HepG2 (cell line): ENCODE data around the gene KLHL30. TPM values are rescaled to one million over a fixed set of nuclear protein-coding genes. Genes with fewer than 3 reads are reported as not detected.

ENCODE experiments used
- ARNTL ChIP-seq: sonication (generic); formaldehyde crosslinking; IDR thresholded peaks from 2 replicates; pipeline ENCODE4 v1.4.0; 2020; ENCODE audit warnings: mild to moderate bottlenecking, missing genetic modification reagents
- BRD4 ChIP-seq: sonication (generic); formaldehyde crosslinking; IDR thresholded peaks from 2 replicates; pipeline ENCODE4 v1.4.0; 2020; ENCODE audit warnings: missing genetic modification reagents
- CC2D1A ChIP-seq: sonication (generic); formaldehyde crosslinking; IDR thresholded peaks from 2 replicates; pipeline ENCODE4 v1.8.1; 2023; ENCODE audit warnings: mild to moderate bottlenecking, missing genetic modification reagents
- ELF4 ChIP-seq: sonication (generic); formaldehyde crosslinking; IDR thresholded peaks from 2 replicates; pipeline ENCODE4 v1.5.0; 2020; ENCODE audit warnings: missing genetic modification reagents, mild to moderate bottlenecking, moderate library complexity, borderline replicate concordance
- ETV5 ChIP-seq: IDR thresholded peaks from 2 replicates; pipeline ENCODE4 v1.6.1; 2018; ENCODE audit warnings: missing biosample characterization, missing genetic modification reagents, inconsistent platforms, borderline replicate concordance
- MATR3 ChIP-seq: sonication (generic); formaldehyde crosslinking; IDR thresholded peaks from 2 replicates; pipeline ENCODE4 v1.4.0; 2020; ENCODE audit warnings: missing genetic modification reagents
- NFIC ChIP-seq: IDR thresholded peaks from 2 replicates; pipeline ENCODE4 v1.6.1; 2012; ENCODE audit warnings: mild to moderate bottlenecking, low read length, inconsistent platforms
- PAX8 ChIP-seq: sonication (generic); formaldehyde crosslinking; IDR thresholded peaks from 2 replicates; pipeline ENCODE4 v1.8.0; 2022; ENCODE audit warnings: mild to moderate bottlenecking, missing genetic modification reagents, borderline replicate concordance
- PPARG ChIP-seq: conservative IDR thresholded peaks from 2 replicates; pipeline ENCODE4 v1.6.1; 2016; ENCODE audit warnings: missing biosample characterization, missing genetic modification reagents
- U2AF1 ChIP-seq: fragments of 200-400 bp; formaldehyde crosslinking; optimal IDR thresholded peaks from 2 replicates; pipeline ENCODE3; 2017; ENCODE audit warnings: mild to moderate bottlenecking, low read depth, low read length
- ZBTB21 ChIP-seq: sonication (generic); formaldehyde crosslinking; IDR thresholded peaks from 2 replicates; pipeline ENCODE4 v1.4.0; 2020; ENCODE audit warnings: missing genetic modification reagents
- ZNF552 ChIP-seq: sonication (generic); formaldehyde crosslinking; IDR thresholded peaks from 2 replicates; pipeline ENCODE4 v1.9.0; 2022; ENCODE audit warnings: missing genetic modification reagents, mild to moderate bottlenecking, borderline replicate concordance
- ZNF740 ChIP-seq: sonication (generic); formaldehyde crosslinking; IDR thresholded peaks from 2 replicates; pipeline ENCODE4 v1.4.0; 2020; ENCODE audit warnings: missing genetic modification reagents
- ZXDC ChIP-seq: sonication (generic); formaldehyde crosslinking; IDR thresholded peaks from 2 replicates; pipeline ENCODE4 v1.5.0; 2020; ENCODE audit warnings: mild to moderate bottlenecking, missing genetic modification reagents
- polyA plus RNA-seq, 8 experiments: library from polyadenylated mRNA; depleted of rRNA in 3 of 8; stranded (reverse) in 7 of 8; unstranded in 1 of 8; fragments of >200 nt; fragmentation: Illumina TruSeq in 4 of 8; extraction: Trizol in 4 of 8; gene quantifications; 2 replicates each; pipeline versions ENCODE4 v1.2.1 to v1.2.3, GENCODE V29; 2011 to 2016; ENCODE audit warnings: low read depth in 4 of 8, missing spikeins in 1 of 8, mixed read lengths in 1 of 8; ENCODE audit not compliant: insufficient read depth in 1 of 8
- total RNA-seq, 5 experiments: library from RNA; depleted of rRNA; stranded (reverse); fragments of >200 nt; fragmentation: Illumina TruSeq; extraction: Trizol; gene quantifications; 2 replicates each; pipeline ENCODE4 v1.2.3, GENCODE V29; 2016; ENCODE audit warnings: low read depth in 1 of 5
- TF ChIP-seq, protein P1 (sequence below): sonication (generic); formaldehyde crosslinking; IDR thresholded peaks from 2 replicates; pipeline ENCODE4 v1.8.0; 2022; ENCODE audit warnings: mild to moderate bottlenecking, missing genetic modification reagents, moderate library complexity
- TF ChIP-seq, protein P2 (sequence below): sonication (generic); formaldehyde crosslinking; IDR thresholded peaks from 2 replicates; pipeline ENCODE4 v1.4.0; 2020; ENCODE audit warnings: missing genetic modification reagents
- TF ChIP-seq, protein P3 (sequence below): sonication (generic); formaldehyde crosslinking; IDR thresholded peaks from 2 replicates; pipeline ENCODE4 v1.5.0; 2020; ENCODE audit warnings: missing genetic modification reagents
- TF ChIP-seq, protein P4 (sequence below): sonication (generic); formaldehyde crosslinking; IDR thresholded peaks from 2 replicates; pipeline ENCODE4 v1.4.0; 2020; ENCODE audit warnings: missing genetic modification reagents

KLHL30 gene
- total and polyA plus RNA-seq, 2 of the 13 experiments (the other 11 are each of a cell fraction or from before 2014, with no cell fraction given): 0.05 TPM; not detected in 1

GRCh38 chr2:238107525-238108422 is 30.7 kb upstream of the KLHL30 start (continued):
- 0 out of 2 replicates have a peak, but pooled peaks have one; percentile 53 for TF ChIP-seq ZNF740 (CRISPR knock-in tag)
- peak; percentile 79 for TF ChIP-seq ARNTL (CRISPR knock-in tag)
- TF ChIP-seq NFIC: no peak
- TF ChIP-seq MATR3 (CRISPR knock-in tag): no peak
- no peak for TF ChIP-seq ELF4 (CRISPR knock-in tag)
- TF ChIP-seq CC2D1A: no peak
- TF ChIP-seq ZXDC (CRISPR knock-in tag): peak; percentile 97
- 0 out of 2 replicates have a peak, but pooled peaks have one; percentile 18 for TF ChIP-seq PPARG
- TF ChIP-seq, protein P1, sequence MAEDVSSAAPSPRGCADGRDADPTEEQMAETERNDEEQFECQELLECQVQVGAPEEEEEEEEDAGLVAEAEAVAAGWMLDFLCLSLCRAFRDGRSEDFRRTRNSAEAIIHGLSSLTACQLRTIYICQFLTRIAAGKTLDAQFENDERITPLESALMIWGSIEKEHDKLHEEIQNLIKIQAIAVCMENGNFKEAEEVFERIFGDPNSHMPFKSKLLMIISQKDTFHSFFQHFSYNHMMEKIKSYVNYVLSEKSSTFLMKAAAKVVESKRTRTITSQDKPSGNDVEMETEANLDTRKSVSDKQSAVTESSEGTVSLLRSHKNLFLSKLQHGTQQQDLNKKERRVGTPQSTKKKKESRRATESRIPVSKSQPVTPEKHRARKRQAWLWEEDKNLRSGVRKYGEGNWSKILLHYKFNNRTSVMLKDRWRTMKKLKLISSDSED: no peak
- TF ChIP-seq, protein P2, sequence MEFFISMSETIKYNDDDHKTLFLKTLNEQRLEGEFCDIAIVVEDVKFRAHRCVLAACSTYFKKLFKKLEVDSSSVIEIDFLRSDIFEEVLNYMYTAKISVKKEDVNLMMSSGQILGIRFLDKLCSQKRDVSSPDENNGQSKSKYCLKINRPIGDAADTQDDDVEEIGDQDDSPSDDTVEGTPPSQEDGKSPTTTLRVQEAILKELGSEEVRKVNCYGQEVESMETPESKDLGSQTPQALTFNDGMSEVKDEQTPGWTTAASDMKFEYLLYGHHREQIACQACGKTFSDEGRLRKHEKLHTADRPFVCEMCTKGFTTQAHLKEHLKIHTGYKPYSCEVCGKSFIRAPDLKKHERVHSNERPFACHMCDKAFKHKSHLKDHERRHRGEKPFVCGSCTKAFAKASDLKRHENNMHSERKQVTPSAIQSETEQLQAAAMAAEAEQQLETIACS (CRISPR knock-in tag): no peak
- TF ChIP-seq ZNF552: peak; percentile 47; the same call in 1 of the 2 replicates
- TF ChIP-seq, protein P3, sequence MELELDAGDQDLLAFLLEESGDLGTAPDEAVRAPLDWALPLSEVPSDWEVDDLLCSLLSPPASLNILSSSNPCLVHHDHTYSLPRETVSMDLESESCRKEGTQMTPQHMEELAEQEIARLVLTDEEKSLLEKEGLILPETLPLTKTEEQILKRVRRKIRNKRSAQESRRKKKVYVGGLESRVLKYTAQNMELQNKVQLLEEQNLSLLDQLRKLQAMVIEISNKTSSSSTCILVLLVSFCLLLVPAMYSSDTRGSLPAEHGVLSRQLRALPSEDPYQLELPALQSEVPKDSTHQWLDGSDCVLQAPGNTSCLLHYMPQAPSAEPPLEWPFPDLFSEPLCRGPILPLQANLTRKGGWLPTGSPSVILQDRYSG (CRISPR knock-in tag): no peak
- 0 out of 2 replicates have a peak, but pooled peaks have one; percentile 28 for TF ChIP-seq ZBTB21
- TF ChIP-seq, protein P4, sequence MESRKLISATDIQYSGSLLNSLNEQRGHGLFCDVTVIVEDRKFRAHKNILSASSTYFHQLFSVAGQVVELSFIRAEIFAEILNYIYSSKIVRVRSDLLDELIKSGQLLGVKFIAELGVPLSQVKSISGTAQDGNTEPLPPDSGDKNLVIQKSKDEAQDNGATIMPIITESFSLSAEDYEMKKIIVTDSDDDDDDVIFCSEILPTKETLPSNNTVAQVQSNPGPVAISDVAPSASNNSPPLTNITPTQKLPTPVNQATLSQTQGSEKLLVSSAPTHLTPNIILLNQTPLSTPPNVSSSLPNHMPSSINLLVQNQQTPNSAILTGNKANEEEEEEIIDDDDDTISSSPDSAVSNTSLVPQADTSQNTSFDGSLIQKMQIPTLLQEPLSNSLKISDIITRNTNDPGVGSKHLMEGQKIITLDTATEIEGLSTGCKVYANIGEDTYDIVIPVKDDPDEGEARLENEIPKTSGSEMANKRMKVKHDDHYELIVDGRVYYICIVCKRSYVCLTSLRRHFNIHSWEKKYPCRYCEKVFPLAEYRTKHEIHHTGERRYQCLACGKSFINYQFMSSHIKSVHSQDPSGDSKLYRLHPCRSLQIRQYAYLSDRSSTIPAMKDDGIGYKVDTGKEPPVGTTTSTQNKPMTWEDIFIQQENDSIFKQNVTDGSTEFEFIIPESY: peak; percentile 26; the same call in 1 of the 2 replicates
- peak; percentile 26; the same call in 1 of the 2 replicates for TF ChIP-seq ETV5 (CRISPR knock-in tag)
- TF ChIP-seq U2AF1: no peak
- peak; percentile 87; the same call in 1 of the 2 replicates for TF ChIP-seq PAX8 (CRISPR knock-in tag)
- 0 out of 2 replicates have a peak, but pooled peaks have one; percentile 33 for TF ChIP-seq BRD4
